Measurements from ENCODE around the gene KLHL22.
"Not testable (repeated sequence)": the region's sequence is repeated elsewhere in the genome, so short reads cannot be mapped to it uniquely, and the experiment has no call there.

Gene KLHL22

DNA sequence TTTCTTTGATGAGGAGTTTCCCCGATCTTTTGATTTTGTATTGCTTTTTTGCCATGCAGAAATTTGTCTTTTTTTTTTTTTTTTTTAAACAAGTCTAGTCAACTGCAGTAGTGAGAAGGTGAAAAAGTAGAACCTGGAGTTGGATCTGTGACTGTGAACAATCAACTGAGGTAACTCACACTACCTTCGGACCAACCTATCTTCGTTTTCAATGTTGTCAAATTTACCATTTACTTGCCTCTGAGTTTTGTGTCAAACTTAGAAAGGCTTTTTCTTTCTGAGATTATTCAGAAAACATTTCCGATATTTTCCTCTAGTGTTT is 20.5 kb downstream of the KLHL22 start:
- Histone ChIP-seq H3K9ac (ENCODE audit: low read depth, low read length) (no peak overlapping the region), H3K4me3 (ENCODE audit: low read length) (no peak overlapping the region), H3K9me3 (replicated peaks; ENCODE audit: low read length) (no peaks in the 10 kb centered on the region), H3K36me3 (ENCODE audit: insufficient read depth, low read length) (peaks cover 10% of the 10 kb centered on the region), H3K4me1 (ENCODE audit: control insufficient read depth, insufficient read depth, low read length) (no peaks in the 10 kb centered on the region), H3K27me3 (ENCODE audit: control insufficient read depth, insufficient read depth, low read length) (no peaks in the 10 kb centered on the region), H3K4me2 (ENCODE audit: low read length) (no peak overlapping the region)

DNA sequence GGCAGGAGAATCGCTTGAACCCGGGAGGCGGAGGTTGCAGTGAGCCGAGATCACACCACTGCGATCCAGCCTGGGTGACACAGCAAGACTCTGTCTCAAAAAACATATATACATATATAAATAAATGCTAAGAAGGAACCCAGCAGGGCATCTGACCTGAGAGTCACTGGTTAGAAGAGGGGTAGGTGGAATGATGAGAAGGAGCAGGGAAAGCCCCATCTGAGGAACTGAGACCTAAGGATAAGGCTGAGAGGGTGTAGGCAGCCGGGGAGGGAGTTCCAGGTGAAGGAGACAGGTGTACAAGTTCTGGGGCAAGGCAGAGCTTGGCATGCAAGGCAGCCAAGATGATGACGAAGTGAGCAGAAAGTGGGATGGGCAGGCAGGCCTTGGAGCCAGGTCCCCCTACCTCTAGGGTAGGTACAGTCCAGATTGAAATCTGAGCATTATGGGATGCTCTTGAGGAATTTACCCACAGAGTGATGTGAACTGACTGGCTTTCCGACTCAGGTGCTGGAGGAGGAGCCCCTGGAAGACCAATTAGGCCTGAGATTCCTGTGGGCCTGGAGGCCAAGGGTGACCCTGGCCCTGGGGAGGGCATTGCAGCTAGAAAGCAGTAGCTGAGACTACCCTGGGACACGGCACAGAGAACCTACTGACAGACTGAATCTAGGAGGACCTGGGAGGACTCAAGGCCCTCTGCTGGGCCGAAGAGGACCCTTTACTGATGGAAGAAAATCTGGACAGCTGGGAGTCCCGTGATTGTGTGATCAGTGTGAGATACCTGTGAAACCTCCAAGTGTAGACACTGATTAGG is 22.8 kb downstream of the KLHL22 start:
- Histone ChIP-seq H3K4me1 (ENCODE audit: control insufficient read depth, insufficient read depth, low read length) (no peaks in the 10 kb centered on the region), H3K4me3 (ENCODE audit: low read length) (no peak overlapping the region)

DNA sequence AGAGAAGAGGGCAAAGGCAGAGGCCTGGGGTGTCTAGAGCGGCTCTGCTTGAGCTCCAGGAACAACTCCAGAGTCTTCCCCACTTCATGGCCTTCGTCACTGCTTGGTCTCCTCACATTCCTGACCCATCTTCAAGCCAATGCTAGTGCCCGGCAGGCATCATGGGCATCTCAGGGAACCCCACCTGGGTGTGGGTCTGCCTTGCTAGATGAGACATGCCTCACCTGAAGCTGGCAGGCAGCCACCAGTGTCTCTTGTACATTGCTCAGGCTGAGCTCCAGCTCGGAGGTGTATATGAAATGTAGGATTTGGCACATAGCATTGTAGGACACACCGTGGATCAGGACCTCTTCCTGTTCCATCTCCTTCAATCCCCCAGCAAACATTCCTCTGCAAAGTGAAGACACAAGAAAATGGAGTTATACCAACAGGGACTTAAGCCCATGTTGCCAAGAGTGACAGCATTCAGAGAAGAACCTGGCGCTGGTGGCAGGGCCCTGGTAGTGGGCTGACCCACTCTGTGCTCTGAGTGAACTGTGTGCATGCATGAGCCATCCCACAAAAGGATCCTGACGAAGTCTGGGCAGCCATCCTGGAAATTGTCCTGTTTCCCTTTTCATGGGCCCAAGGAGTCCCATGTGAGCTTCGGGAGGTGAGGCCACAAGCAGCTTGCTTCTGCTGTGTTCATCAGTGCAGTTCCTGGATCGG is 24.3 kb downstream of the KLHL22 start:
- Histone ChIP-seq H3K27me3 (ENCODE audit: control insufficient read depth, insufficient read depth, low read length) (no peaks in the 10 kb centered on the region), H3K36me3 (ENCODE audit: insufficient read depth, low read length) (peaks cover 15% of the 10 kb centered on the region), H3K4me2 (ENCODE audit: low read length) (no peak overlapping the region), H3K9me3 (replicated peaks; ENCODE audit: low read length) (no peaks in the 10 kb centered on the region), H3K4me3 (ENCODE audit: low read length) (no peak overlapping the region), H3K4me1 (ENCODE audit: control insufficient read depth, insufficient read depth, low read length) (no peaks in the 10 kb centered on the region), H3K9ac (ENCODE audit: low read depth, low read length) (no peak overlapping the region)

More for the DNA sequence above, 22.8 kb downstream of the KLHL22 start:
- no peaks in the 10 kb centered on the region for H3K9me3 ChIP-seq (replicated peaks; ENCODE audit: low read length)
- peaks cover 12% of the 10 kb centered on the region for H3K36me3 ChIP-seq (ENCODE audit: insufficient read depth, low read length)
- no peak overlapping the region for H3K4me2 ChIP-seq (ENCODE audit: low read length)
- H3K27me3 ChIP-seq (ENCODE audit: control insufficient read depth, insufficient read depth, low read length): no peaks in the 10 kb centered on the region
- H3K9ac ChIP-seq (ENCODE audit: low read depth, low read length): no peak overlapping the region

DNA sequence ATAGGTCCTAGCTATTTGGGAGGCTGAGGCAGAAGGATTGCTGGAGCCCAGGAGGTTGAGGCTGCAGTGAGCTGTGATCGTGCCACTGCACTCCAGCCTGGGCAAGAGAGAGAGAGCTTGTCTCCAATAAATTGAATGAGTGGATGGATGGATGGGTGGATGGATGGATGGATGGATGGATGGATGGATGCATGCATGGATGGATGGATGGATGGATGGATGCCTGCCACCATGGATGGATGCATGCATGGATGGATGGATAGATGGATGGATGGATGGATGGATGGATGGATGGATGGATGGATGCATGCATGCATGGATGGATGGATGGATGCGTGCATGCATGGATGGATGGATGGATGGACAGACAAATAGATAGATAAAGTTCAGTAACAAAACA is 25.1 kb downstream of the KLHL22 start:
- not testable (repeated sequence) for H3K9ac ChIP-seq (ENCODE audit: low read depth, low read length); H3K4me2 ChIP-seq (ENCODE audit: low read length); H3K27me3 ChIP-seq (ENCODE audit: control insufficient read depth, insufficient read depth, low read length); H3K9me3 ChIP-seq (replicated peaks; ENCODE audit: low read length); H3K4me3 ChIP-seq (ENCODE audit: low read length); H3K4me1 ChIP-seq (ENCODE audit: control insufficient read depth, insufficient read depth, low read length)
- H3K36me3 ChIP-seq (ENCODE audit: insufficient read depth, low read length): peaks cover 15% of the 10 kb centered on the region

DNA sequence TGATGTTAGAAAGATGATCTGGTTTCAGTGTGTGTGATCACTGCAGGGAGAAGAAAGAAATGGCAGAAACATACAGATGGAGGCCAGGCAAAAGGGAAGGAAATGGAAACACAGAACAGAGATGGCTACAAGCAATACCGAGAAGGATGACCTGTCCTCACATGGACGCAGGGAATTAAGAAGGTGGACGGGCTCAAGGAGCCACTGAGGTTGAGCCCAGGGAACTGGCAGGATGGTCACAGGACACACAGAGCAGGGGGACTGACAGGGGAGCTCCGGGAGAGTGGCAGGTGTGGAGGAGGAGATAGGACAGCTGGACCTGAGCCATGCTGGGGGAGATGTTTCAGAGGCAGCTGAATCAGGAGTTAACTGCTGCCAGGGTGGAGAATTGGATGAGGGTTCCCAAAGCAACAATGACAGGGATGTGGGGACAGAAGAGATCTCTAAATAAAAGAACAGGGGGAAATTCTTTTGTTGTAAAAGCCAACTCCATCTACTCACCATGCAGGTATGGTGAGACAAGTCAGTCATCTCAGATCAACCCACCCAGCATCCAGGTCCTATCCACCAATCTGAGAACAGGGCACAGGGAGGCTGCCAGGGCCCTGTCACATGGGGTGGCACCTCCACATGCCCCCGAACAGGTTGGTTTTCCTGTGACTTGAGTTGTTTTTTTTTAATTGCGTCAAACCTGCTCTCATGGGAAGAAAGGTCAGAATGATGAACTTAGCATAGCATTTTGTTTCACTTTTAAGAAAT is 26.3 kb downstream of the KLHL22 start:
- Histone ChIP-seq H3K4me1 (ENCODE audit: control insufficient read depth, insufficient read depth, low read length) (no peaks in the 10 kb centered on the region), H3K36me3 (ENCODE audit: insufficient read depth, low read length) (peaks cover 18% of the 10 kb centered on the region), H3K9me3 (replicated peaks; ENCODE audit: low read length) (no peaks in the 10 kb centered on the region), H3K4me2 (ENCODE audit: low read length) (no peak overlapping the region), H3K9ac (ENCODE audit: low read depth, low read length) (no peak overlapping the region), H3K27me3 (ENCODE audit: control insufficient read depth, insufficient read depth, low read length) (no peaks in the 10 kb centered on the region), H3K4me3 (ENCODE audit: low read length) (no peak overlapping the region)

DNA sequence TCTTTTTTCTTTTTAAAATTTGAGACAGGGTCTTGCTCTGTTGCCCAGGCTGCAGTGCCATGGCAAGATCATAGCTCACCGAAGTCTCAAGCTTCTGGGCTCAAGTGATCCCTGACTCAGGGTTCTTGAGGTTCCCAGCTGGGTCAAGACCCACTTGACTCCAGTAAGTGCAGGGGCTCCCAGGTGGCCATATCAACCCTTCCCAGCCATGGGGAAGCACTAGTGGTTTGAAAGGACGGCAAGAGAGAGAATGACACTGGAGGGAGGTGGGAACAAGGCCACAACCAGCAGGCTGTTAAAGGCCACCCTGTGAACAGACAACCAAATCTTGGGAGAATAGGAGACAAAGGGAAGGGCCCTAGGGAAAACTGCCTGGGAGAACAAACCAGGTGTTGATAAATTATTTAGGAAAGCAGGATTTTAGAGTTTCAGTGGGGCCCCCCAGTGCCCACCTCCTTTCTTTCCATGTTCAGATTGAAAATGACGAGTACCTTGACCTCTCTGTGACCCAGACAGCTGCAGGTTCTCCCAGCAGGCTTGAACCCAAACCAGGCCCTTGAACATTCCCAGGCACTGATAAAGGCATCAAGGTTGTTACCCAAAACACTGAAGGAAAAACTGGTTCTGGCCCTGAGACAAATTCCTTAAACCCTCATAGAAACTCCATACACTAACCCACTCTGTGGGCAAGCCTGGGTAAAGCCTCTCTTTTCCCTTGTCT is 28.8 kb downstream of the KLHL22 start:
- Histone ChIP-seq H3K4me1 (ENCODE audit: control insufficient read depth, insufficient read depth, low read length) (no peaks in the 10 kb centered on the region), H3K4me2 (ENCODE audit: low read length) (no peak overlapping the region), H3K9me3 (replicated peaks; ENCODE audit: low read length) (no peaks in the 10 kb centered on the region), H3K9ac (ENCODE audit: low read depth, low read length) (no peak overlapping the region), H3K36me3 (ENCODE audit: insufficient read depth, low read length) (peaks cover 22% of the 10 kb centered on the region), H3K27me3 (ENCODE audit: control insufficient read depth, insufficient read depth, low read length) (no peaks in the 10 kb centered on the region), H3K4me3 (ENCODE audit: low read length) (no peak overlapping the region)

DNA sequence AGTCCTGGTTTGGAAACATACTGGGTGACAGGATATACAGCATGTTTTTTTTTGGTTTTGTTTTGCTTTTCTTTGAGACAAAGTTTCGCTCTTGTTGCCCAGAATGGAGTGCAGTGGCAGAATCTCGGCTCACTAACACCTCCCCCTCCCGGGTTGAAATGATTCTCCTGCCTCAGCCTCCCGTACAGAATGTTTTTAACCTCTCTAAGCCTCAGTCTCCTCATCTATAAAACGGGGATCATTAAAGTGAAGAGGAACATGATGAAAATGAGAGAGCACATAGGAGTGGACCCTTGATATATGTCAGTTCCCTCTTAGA is 29.9 kb downstream of the KLHL22 start:
- no peak overlapping the region for H3K4me3 ChIP-seq (ENCODE audit: low read length)
- H3K27me3 ChIP-seq (ENCODE audit: control insufficient read depth, insufficient read depth, low read length): no peaks in the 10 kb centered on the region
- H3K36me3 ChIP-seq (ENCODE audit: insufficient read depth, low read length): peaks cover 16% of the 10 kb centered on the region
- H3K4me2 ChIP-seq (ENCODE audit: low read length): no peak overlapping the region
- H3K4me1 ChIP-seq (ENCODE audit: control insufficient read depth, insufficient read depth, low read length): no peaks in the 10 kb centered on the region
- H3K9me3 ChIP-seq (replicated peaks; ENCODE audit: low read length): no peaks in the 10 kb centered on the region
- H3K9ac ChIP-seq (ENCODE audit: low read depth, low read length): no peak overlapping the region

DNA sequence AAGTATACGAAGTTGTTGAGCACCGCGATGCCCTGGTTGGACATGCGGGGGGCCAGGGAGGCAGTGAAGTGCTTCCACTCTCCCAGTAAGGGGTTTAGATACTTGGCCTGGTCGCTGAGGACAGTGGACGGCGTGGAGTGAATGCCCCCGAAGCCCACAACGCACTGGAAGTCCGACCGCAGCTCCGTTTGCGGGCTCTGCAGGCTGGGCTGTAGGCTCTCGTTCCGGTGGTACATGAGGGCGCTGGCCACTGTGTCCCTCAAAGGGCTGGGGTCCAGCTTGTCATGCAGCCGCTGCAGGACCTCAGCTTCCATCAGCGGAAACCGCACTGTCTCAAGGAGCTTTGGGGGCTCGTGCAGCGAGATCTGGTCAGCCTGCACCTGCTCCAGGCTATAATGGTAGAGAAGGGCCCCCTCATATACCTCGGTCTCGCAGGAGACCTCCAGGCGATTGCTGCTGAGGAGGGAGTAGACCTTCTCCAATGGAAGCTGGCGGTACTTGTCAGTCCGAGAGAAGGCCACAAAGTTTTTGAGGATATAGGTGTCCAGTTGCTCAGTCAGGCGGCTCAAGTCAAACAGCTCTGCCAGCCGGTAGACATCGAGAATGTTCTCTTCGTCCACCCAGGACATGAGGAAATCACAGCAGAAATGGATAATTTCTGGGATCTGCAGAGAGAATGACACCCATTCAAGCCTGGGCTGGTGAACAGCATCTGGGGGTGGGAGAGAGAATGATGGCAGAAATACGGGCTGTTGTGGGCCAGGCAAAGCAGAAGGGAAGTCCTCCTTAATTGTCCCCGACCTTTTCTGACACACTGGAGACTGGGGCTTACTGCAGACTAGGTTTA is 30.5 kb downstream of the KLHL22 start:
- H3K9me3 ChIP-seq (replicated peaks; ENCODE audit: low read length): no peaks in the 10 kb centered on the region
- H3K4me1 ChIP-seq (ENCODE audit: control insufficient read depth, insufficient read depth, low read length): no peaks in the 10 kb centered on the region
- H3K9ac ChIP-seq (ENCODE audit: low read depth, low read length): no peak overlapping the region
- H3K4me2 ChIP-seq (ENCODE audit: low read length): no peak overlapping the region
- no peaks in the 10 kb centered on the region for H3K27me3 ChIP-seq (ENCODE audit: control insufficient read depth, insufficient read depth, low read length)
- H3K4me3 ChIP-seq (ENCODE audit: low read length): no peak overlapping the region
- peaks cover 15% of the 10 kb centered on the region for H3K36me3 ChIP-seq (ENCODE audit: insufficient read depth, low read length)

DNA sequence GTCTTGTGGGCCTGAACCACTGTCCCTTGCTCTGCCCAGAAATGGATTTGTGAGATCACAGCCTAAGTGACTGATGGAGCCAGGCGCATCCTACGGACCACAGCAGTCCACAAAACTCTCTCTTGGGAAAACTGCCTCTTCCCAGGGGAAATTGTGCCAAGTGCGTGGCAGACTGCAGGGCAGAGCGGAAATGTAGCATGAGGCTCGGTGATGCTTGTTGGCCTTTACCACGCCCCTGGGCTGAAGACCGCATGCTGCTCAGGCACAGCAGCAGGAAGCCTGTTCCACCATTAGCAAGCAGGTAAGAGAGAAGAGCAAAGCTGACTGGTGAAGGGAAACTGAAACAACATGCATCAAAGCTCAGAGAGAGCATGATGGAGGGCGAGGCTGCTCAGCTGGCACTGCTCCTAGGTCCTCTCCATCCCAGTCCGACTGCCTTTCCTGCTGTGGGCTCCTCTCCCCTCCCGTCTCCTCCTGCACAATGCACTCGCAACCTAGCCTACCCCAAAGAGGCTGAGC is 31.4 kb downstream of the KLHL22 start:
- no peak overlapping the region for H3K4me3 ChIP-seq (ENCODE audit: low read length)
- H3K4me1 ChIP-seq (ENCODE audit: control insufficient read depth, insufficient read depth, low read length): no peaks in the 10 kb centered on the region
- peaks cover 15% of the 10 kb centered on the region for H3K36me3 ChIP-seq (ENCODE audit: insufficient read depth, low read length)
- no peaks in the 10 kb centered on the region for H3K27me3 ChIP-seq (ENCODE audit: control insufficient read depth, insufficient read depth, low read length)
- H3K4me2 ChIP-seq (ENCODE audit: low read length): no peak overlapping the region
- no peaks in the 10 kb centered on the region for H3K9me3 ChIP-seq (replicated peaks; ENCODE audit: low read length)
- H3K9ac ChIP-seq (ENCODE audit: low read depth, low read length): no peak overlapping the region

DNA sequence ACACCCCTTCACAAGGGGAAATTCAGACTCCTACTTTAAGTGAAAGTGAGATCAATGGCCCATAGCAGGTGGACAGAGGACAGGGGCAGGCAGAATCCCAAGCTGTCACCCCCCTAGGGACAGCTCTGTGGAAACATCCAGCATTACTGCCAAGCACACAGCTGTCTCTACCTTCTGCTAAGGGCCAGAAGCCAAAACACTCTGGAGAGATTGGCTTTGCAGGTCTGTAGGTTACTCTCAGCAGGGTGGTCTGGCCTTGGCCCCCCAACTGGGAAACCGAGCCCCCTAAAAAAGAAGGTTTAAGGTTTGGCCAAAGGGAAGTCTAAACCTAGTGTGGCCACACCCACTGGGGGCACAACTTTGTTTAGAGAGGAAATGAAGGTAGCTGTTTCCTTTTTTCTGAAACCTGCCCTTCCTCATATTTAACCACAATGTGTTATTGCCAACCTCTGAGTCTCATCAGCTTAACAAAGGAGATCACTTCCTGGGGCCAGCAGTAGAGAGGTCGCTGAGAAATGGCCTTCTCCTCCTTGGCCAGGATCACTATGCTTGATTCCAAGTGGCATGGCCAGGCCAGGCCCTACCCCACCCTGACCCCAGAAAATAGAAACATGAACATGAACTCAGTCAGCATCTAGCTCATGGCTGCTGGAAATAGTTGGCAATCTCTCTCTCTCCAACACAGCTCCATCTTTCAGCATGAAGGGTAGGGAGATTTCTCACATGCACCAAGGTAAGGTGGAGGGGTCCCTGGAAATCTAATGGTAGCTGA is 32.1 kb downstream of the KLHL22 start:
- no peak overlapping the region for H3K4me3 ChIP-seq (ENCODE audit: low read length)

More for the DNA sequence above, 32.1 kb downstream of the KLHL22 start:
- Histone ChIP-seq H3K9ac (ENCODE audit: low read depth, low read length) (no peak overlapping the region), H3K9me3 (replicated peaks; ENCODE audit: low read length) (no peaks in the 10 kb centered on the region), H3K4me1 (ENCODE audit: control insufficient read depth, insufficient read depth, low read length) (no peaks in the 10 kb centered on the region), H3K36me3 (ENCODE audit: insufficient read depth, low read length) (peaks cover 20% of the 10 kb centered on the region), H3K27me3 (ENCODE audit: control insufficient read depth, insufficient read depth, low read length) (no peaks in the 10 kb centered on the region), H3K4me2 (ENCODE audit: low read length) (no peak overlapping the region)

Data from skeletal muscle satellite cell (primary cell).